ENCODE measurements around the gene TC2N.
"Not testable (repeated sequence)": the region's sequence is repeated elsewhere in the genome, so short reads cannot be mapped to it uniquely, and the experiment has no call there.

TC2N gene

GRCh38 chr14:91831337-91831736, 36.0 kb downstream of the TC2N start:
- DNase-seq (ENCODE audit: low read depth), result no peak

DNA sequence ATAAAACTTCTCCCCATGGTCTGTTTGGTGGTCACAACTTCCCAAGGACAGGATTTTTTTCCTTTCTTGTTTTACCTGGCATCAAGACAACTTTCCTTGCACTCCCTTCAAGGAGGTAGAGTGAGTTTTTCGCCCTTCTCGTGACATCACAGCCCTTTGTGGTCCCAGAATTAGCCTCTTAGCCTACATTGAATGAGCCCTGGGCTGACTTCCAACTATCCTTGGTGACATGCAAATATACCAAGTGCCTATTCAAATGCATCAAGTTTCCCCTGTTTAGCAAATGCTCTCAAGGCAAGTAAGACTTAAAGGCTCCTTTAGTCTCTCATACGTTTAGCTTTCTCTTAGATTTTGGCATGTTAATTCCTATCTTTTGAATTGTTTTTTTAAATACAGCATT, 36.6 kb downstream of the TC2N start:
- no peak for DNase-seq (ENCODE audit: low read depth)

DNA sequence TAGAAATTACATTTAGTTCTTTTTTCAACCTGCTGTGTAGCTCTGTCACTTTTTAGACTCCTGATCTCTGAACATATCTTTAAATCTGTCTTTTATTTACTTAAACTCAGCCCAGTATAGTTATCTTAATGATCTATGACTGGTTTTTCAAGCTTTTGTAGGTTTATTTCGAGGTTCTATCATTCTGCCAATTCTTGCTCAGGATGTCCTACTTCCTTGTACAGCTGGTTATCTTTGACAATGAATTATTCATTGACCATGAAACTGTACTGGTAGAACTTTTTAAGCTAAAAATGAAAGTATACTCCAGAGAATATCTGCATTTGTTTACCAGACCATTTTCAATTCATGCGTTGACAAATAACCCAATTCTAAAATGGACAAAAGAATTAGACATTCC, 37.8 kb downstream of the TC2N start:
- no peak for DNase-seq (ENCODE audit: low read depth)

DNA sequence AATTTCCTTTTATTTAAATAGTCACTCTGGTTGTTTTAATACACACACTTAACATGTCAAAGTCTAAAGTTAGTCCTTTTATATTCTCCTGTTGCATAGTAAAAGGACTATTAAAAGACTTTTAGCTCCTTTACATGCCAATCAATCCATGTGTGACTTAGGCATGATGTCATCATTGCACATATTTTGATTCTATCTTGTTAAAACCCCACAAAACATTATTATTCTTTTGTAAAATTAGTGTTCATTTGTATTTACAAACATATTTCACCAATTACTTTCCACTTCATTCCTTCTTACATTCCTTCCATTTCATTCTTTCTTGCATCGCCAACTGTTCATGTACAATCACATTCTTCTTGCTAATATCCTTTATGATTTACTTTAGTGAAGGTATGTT, 39.6 kb downstream of the TC2N start:
- no peak for DNase-seq (ENCODE audit: low read depth)

DNA sequence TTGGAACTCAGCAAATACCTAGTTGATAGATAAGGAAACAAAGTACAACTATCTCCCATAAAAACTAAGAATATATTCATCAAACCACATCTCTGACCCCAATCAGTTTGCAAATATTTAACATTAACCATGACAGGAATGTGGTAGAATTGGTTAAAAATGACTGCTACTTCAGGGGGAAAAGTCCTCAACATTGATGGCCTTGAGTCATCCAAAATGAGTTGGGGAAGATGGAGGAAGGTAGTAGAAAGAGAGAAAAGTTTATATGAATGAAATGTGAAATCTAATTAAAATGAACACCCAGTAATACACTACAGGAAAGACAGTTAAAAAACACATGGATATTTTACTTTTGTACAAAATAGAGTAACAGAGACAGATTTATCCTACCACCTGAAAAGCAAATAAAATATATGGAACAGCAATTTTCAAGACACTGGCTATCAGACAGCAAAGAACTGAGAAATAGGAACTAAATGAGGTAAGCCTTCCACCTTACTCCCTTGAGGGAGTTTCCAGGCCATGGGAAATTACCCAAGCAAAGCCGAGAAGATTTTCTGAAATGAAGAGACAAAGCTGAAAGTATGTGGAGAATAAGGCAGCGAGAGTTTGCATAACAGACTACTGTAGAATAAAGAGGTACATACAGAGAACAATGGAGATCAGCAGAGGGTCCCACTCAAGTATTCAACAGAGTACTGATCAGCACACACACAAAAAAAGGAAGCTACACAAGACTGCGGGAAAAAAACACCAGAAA, 49.6 kb downstream of the TC2N start:
- DNase-seq (ENCODE audit: low read depth), result no peak

DNA sequence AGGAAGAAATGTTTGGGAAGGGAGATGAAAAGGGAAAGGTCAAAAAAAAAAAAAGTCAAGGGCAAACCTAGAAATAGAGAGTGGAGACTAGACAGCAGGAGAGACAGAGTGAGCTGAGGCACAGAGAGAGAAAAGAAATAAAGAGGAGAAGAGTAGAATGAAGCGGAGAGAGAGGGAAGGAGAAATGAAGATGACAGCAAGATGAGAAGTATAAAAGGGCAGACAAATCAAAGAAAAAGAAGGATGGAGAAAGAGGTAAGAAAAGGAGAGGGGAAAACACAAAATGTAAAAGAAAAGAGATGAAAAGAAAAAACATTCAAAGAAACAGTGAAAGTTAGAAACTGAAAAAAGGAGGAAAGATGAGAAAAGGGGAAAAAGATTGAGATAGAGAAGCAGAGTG, 53.0 kb downstream of the TC2N start:
- DNase-seq (ENCODE audit: low read depth), result no peak

DNA sequence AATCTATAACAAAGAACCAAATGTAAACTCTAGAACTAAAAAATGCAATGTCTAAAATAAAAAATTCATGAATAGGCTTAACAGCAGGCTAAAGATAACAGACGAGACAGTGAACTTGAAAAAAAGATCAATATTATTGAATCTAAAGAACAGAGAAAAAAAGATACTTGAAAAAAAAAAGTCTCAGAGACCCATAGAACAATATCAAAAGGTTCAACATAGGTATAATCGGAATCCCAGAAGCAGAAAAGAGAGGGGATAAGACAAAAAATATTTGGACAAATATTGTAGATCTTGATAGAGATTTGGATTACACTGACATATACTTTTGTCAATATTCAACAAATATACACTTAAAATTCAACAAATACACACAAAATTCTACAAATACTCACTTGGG, 56.6 kb downstream of the TC2N start:
- no peak for DNase-seq (ENCODE audit: low read depth)

DNA sequence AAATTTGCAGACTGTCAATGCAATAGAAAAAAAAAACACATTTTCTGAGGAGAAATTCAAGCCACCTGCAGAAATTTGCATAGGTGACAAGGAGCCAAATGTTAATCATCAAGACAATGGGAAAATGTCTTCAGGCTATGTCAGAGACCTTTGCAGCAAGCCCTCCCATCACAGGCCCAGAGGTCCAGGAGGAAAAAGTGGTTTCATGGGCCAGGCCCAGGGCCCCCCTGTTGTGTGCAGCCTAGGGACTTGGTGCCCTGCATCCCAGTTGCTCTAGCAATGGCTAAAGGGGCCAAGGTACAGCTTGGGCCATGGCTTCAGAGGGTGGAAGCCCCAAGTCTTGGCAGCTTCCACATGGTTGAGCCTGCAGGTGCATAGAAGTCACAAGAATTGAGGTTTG, 60.6 kb downstream of the TC2N start:
- DNase-seq (ENCODE audit: low read depth), result no peak

DNA sequence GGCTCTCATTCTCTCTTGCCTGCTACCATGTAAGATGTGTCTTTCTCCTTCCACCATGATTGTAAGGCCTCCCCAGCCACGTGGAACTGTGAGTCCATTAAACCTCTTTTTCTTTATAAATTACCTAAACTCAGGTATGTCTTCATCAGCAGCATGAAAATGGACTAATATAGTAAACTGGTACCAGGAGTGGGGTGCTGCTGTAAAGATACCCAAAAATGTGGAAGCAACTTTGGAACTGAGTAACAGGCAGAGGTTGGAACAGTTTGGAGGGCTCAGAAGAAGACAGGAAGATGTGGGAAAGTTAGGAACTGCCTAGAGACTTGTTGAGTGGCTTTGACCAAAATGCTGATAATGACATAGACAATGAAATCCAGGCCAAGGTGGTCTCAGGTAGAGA, 61.2 kb downstream of the TC2N start:
- DNase-seq (ENCODE audit: low read depth), result not testable (repeated sequence)

GRCh38 chr14:91805659-91806058, 61.7 kb downstream of the TC2N start:
- no peak for DNase-seq (ENCODE audit: low read depth)

DNA sequence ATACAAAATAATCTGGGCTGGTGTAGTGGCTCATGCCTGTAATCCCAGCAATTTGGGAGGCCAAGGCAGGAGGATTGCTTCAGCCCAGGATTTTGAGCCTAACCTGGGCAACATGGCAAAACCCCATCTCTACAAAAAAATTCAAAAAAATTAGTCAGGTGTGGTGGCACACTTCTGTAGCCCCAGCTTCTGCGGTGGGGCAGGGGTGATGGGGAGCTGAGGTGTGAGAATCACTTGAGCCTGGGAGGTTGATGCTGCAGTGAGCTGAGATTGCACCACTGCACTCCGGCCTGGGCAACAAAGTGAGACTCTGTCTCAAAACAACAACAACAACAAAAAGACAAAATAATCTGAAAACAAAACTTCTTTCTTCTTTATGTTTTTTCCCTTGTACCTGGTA, 66.0 kb downstream of the TC2N start:
- no peak for DNase-seq (ENCODE audit: low read depth)

DNA sequence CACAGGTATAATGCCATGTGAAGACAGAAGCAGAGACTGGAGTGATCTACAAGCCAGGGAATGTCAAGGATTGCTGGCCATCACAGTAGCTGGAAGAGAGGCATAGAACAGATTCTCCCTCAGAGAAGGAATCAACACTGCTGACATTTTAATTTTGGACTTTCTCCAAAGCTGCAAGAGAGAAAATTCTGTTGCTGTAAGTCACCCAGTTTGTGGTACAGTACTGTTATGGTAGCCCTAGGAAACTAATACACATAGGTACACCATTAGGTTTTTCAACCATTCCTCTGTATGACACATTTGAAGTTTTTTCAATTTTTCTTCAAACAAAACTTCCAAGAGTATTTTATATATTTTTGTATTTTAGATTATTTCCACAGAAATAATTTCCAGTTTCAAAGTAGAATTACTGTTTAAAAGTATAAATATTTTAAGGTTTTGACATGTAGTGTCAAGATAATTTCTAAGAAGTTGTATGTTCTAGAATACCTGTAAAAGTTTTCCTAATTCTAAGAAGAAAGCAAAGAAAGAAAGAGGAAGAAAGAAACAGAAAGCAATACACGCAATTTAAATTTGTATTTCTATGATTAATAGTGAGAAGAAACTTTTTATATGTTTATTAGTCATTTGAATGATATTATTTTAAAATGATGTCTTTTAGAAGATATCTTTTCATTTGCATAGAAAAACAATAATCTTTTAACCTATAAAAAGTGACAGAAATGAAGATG, 70.6 kb downstream of the TC2N start:
- no peak for DNase-seq (ENCODE audit: low read depth)

- DNase-seq (ENCODE audit: low read depth), result no peak
These were observed 73.6 kb downstream of the TC2N start for GRCh38 chr14:91793704-91794103.

GRCh38 chr14:91786188-91786587, 81.1 kb downstream of the TC2N start:
- DNase-seq (ENCODE audit: low read depth), result no peak

DNA sequence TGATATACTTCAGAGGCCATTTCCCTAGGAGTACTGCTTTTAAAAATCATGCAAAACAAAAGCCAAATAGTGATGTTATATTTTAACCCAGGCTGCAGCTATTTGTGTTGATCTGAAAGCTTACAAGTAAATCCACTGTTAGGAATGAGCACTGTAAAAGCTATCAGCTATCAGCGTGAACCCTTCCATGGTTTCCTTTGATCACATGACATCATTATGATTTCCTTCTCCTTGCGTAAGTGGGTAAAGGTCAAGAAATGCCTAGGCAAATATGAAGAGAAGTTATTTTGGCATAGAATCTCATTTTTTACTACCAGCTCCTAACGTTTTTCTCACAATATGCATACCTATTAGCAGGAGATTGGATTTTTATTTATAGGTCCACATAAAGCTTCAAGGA, 86.9 kb downstream of the TC2N start:
- DNase-seq (ENCODE audit: low read depth), result no peak

- DNase-seq (ENCODE audit: low read depth), result no peak
These were observed 89.1 kb downstream of the TC2N start for GRCh38 chr14:91778217-91778616.

- DNase-seq (ENCODE audit: low read depth), result no peak
These were observed 92.9 kb downstream of the TC2N start for GRCh38 chr14:91774140-91775096.

- no peak for DNase-seq (ENCODE audit: low read depth)
These were observed 97.2 kb downstream of the TC2N start for GRCh38 chr14:91770185-91770584.

DNA sequence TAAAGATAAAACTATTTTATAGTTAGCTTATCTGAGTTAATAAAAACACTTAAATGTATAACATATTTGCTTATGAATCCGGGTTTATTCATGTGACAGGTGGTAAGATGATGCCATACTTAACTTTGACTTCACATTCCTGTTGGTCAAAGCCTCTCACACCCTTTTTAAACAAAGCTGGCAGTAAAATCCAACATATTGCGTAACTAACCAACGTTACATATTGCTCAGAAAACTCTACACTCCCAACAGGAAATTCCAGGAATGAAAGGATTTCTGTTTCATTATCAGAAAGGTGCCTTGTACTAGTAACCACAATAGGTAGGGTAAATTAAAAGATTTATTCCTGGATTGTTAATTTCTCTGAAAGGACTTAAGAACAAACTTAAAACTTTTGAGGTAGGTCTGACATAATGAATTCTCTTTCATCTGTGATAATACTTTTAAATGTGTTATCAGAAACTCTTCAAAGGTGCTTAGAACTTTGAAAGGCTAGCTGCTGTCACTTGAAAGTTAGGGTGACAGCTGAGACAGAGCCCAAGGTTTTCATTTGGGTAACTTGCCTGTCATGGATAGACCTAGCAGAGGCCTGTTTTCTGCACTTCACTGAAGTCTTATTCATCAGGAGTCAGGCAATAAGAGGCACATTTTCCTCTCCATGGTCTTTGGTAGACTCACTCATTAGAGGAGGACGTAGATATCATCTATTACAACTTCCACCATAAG, 111.6 kb downstream of the TC2N start:
- DNase-seq (ENCODE audit: low read depth), result peak; percentile 13

DNA sequence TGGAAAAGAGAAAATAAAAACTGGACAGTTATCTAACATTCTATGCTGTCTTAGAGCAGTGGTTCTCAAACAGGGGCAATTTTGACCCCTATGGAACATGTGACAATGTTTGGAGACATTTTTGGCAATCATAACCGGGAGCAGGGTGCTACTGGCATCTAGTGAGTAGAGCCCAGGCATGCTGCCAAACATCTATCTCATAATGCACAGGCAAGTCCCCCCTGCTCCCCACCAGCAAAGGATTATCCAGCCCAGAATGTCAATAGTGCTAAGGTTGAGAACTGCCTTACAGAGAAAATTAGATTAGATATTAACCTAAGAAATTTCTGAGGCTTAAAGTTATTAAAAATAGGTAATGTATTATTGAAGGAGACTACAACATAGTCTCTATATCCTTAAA, 112.5 kb downstream of the TC2N start:
- no peak for DNase-seq (ENCODE audit: low read depth)

- DNase-seq (ENCODE audit: low read depth), result no peak
These were observed 113.2 kb downstream of the TC2N start for GRCh38 chr14:91754185-91754584.
